Ecto neural progenitor cell (in vitro differentiated cells): Measurements from ENCODE around the gene ZBTB18.

Source experiments
- DNase-seq: peaks from one replicate; pipeline ENCODE4 v3.0.0-alpha.2; 2018; ENCODE audit warnings: low spot score

Gene ZBTB18

GRCh38 chr1:244062156-244062725, 11.2 kb downstream of the ZBTB18 start:
- no peak for DNase-seq

- DNase-seq, result no peak
Measured at GRCh38 chr1:244063498-244063897, 12.4 kb downstream of the ZBTB18 start.

GRCh38 chr1:244064621-244065020, 13.5 kb downstream of the ZBTB18 start:
- DNase-seq, result no peak

GRCh38 chr1:244065063-244065793, 14.1 kb downstream of the ZBTB18 start:
- no peak for DNase-seq

GRCh38 chr1:244065960-244066388, 14.9 kb downstream of the ZBTB18 start:
- no peak for DNase-seq

- no peak for DNase-seq
Measured at GRCh38 chr1:244066954-244067716, 16.1 kb downstream of the ZBTB18 start.

GRCh38 chr1:244067893-244068292, 16.8 kb downstream of the ZBTB18 start:
- no peak for DNase-seq

- DNase-seq, result no peak
Measured at GRCh38 chr1:244068567-244068966, 17.5 kb downstream of the ZBTB18 start.

GRCh38 chr1:244069326-244069898, 18.3 kb downstream of the ZBTB18 start:
- DNase-seq, result no peak

GRCh38 chr1:244074559-244075171, 23.6 kb downstream of the ZBTB18 start:
- DNase-seq, result no peak

GRCh38 chr1:244075247-244075722, 24.2 kb downstream of the ZBTB18 start:
- DNase-seq, result no peak

GRCh38 chr1:244076740-244077139, 25.7 kb downstream of the ZBTB18 start:
- DNase-seq, result no peak

GRCh38 chr1:244077473-244078220, 26.6 kb downstream of the ZBTB18 start:
- no peak for DNase-seq

- no peak for DNase-seq
Measured at GRCh38 chr1:244080343-244080929, 29.4 kb downstream of the ZBTB18 start.

GRCh38 chr1:244082969-244083368, 31.9 kb downstream of the ZBTB18 start:
- DNase-seq, result no peak

GRCh38 chr1:244083383-244083943, 32.4 kb downstream of the ZBTB18 start:
- DNase-seq, result no peak

GRCh38 chr1:244084763-244085162, 33.7 kb downstream of the ZBTB18 start:
- DNase-seq, result no peak

GRCh38 chr1:244085891-244086290, 34.8 kb downstream of the ZBTB18 start:
- DNase-seq, result no peak

- DNase-seq, result no peak
Measured at GRCh38 chr1:244087021-244087560, 36.0 kb downstream of the ZBTB18 start.

GRCh38 chr1:244087611-244088010, 36.5 kb downstream of the ZBTB18 start:
- no peak for DNase-seq
